GM12873 (cell line): ENCODE measurements around the gene CFAP299.

Source experiments
- CTCF ChIP-seq: IDR thresholded peaks from 2 replicates; pipeline ENCODE4 v1.5.1; 2012; ENCODE audit warnings: low read depth, mild to moderate bottlenecking, moderate library complexity, low read length, control low read depth; ENCODE audit not compliant: insufficient read depth; ENCODE audit errors: missing control alignments

The CFAP299 gene

DNA sequence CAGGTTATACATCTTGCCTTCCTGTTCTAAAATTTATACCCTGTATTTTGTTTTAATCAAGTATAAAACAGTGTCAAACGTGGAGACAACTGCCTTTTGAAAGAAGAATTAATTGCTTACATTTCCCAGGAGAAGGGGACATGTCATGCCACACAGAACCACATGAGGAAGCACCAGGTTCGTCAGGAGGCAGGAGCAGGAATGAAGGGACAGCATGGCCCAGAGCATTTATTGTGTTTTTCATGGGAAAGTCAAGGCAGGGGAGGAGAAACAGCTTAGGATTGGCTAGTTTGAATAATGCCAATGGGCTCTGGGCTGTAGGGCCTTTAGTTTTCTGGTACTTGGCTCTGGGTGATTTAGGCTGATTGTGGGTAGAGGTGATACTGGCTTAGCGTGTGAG, 203.7 kb downstream of the CFAP299 start:
- no peak for TF ChIP-seq CTCF

- no peak for TF ChIP-seq CTCF
Observed at GRCh38 chr4:80540349-80540748, 204.8 kb downstream of the CFAP299 start.

GRCh38 chr4:80540785-80541469, 205.4 kb downstream of the CFAP299 start:
- no peak for TF ChIP-seq CTCF

GRCh38 chr4:80542747-80543146, 207.2 kb downstream of the CFAP299 start:
- TF ChIP-seq CTCF, result no peak

- TF ChIP-seq CTCF, result no peak
Observed at GRCh38 chr4:80560337-80560736, 224.8 kb downstream of the CFAP299 start.

GRCh38 chr4:80566203-80566872, 230.8 kb downstream of the CFAP299 start:
- TF ChIP-seq CTCF, result no peak

GRCh38 chr4:80568891-80569290, 233.4 kb downstream of the CFAP299 start:
- no peak for TF ChIP-seq CTCF
